NCI-H2171 (cell line): ENCODE measurements around the gene WTIP.
"Not testable (repeated sequence)": the region's sequence is repeated elsewhere in the genome, so short reads cannot be mapped to it uniquely, and the experiment has no call there.

Experiments
- DNase-seq: peaks from one replicate; lab custom pipeline; 2025; lab: John Stamatoyannopoulos, UW

WTIP gene

GRCh38 chr19:34503531-34504272 is 22.1 kb downstream of the WTIP start:
- no peak for DNase-seq

- DNase-seq = no peak
Measured at GRCh38 chr19:34504273-34504808, 22.8 kb downstream of the WTIP start.

GRCh38 chr19:34504809-34505291 is 23.3 kb downstream of the WTIP start:
- no peak for DNase-seq

GRCh38 chr19:34505321-34506025 is 23.9 kb downstream of the WTIP start:
- DNase-seq = no peak

- no peak for DNase-seq
Measured at GRCh38 chr19:34506026-34506370, 24.4 kb downstream of the WTIP start.

GRCh38 chr19:34507414-34508067 is 26.0 kb downstream of the WTIP start:
- no peak for DNase-seq

- no peak for DNase-seq
Measured at GRCh38 chr19:34508540-34508939, 27.0 kb downstream of the WTIP start.

GRCh38 chr19:34510904-34511303 is 29.3 kb downstream of the WTIP start:
- not testable (repeated sequence) for DNase-seq

- no peak for DNase-seq
Measured at GRCh38 chr19:34512254-34512822, 30.8 kb downstream of the WTIP start.

GRCh38 chr19:34513767-34514166 is 32.2 kb downstream of the WTIP start:
- DNase-seq = no peak

GRCh38 chr19:34519602-34520001 is 38.0 kb downstream of the WTIP start:
- no peak for DNase-seq

- no peak for DNase-seq
Measured at GRCh38 chr19:34523408-34523807, 41.9 kb downstream of the WTIP start.

- no peak for DNase-seq
Measured at GRCh38 chr19:34525001-34525400, 43.4 kb downstream of the WTIP start.

GRCh38 chr19:34534206-34534605 is 52.6 kb downstream of the WTIP start:
- no peak for DNase-seq

- no peak for DNase-seq
Measured at GRCh38 chr19:34539396-34539795, 57.8 kb downstream of the WTIP start.

- DNase-seq = no peak
Measured at GRCh38 chr19:34540811-34541557, 59.4 kb downstream of the WTIP start.

- DNase-seq = no peak
Measured at GRCh38 chr19:34549833-34550232, 68.3 kb downstream of the WTIP start.

GRCh38 chr19:34555447-34555846 is 73.9 kb downstream of the WTIP start:
- no peak for DNase-seq

- DNase-seq = no peak
Measured at GRCh38 chr19:34556488-34556887, 74.9 kb downstream of the WTIP start.

- no peak for DNase-seq
Measured at GRCh38 chr19:34559045-34559444, 77.5 kb downstream of the WTIP start.

GRCh38 chr19:34560229-34560628 is 78.7 kb downstream of the WTIP start:
- DNase-seq = no peak
